ENCODE measurements around the gene ACKR3. TPM values are rescaled to one million over a fixed set of nuclear protein-coding genes. Genes with fewer than 3 reads are reported as not detected.

ACKR3 gene
- total RNA-seq, 4 donors from 2014 or later = 7.1 to 55.0 (median 15.2) TPM

DNA sequence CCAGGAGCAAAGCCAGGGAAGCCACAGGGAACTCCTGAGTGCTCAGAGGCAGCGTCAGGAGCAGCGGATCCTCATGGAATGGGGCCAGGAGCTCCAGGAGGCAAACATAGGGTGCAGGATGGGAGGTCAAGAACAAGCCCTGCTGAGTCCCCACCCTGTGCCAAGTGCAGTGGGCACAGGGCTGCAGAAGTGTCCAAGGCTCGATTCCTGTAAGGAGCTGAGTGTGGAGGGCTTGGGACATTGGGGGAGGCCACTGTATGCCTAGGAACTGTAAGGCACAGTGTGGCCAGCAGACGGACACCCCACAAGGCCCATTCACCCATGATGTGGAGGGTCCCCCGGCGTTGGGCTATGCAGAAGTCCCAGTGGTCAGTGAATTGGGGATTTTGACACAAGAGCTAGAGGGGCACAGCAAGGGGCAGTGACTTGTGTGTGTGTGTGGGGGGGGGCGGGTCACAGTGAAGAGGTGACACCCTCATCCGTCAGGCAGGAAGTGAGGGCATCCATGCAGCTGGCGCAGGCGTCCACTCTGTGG lies 55.6 kb downstream of the ACKR3 start:
- Histone ChIP-seq H3K9me3 (no peaks in the 10 kb centered on the region), H3K4me1 (no peaks in the 10 kb centered on the region), H3K4me3 (no peak overlapping the region), H3K27me3 (no peaks in the 10 kb centered on the region), H3K36me3 (no peaks in the 10 kb centered on the region), H3K27ac (no peak overlapping the region)
- TF ChIP-seq, protein P1, sequence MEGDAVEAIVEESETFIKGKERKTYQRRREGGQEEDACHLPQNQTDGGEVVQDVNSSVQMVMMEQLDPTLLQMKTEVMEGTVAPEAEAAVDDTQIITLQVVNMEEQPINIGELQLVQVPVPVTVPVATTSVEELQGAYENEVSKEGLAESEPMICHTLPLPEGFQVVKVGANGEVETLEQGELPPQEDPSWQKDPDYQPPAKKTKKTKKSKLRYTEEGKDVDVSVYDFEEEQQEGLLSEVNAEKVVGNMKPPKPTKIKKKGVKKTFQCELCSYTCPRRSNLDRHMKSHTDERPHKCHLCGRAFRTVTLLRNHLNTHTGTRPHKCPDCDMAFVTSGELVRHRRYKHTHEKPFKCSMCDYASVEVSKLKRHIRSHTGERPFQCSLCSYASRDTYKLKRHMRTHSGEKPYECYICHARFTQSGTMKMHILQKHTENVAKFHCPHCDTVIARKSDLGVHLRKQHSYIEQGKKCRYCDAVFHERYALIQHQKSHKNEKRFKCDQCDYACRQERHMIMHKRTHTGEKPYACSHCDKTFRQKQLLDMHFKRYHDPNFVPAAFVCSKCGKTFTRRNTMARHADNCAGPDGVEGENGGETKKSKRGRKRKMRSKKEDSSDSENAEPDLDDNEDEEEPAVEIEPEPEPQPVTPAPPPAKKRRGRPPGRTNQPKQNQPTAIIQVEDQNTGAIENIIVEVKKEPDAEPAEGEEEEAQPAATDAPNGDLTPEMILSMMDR (IDR thresholded peaks at IDR 0.05 in 4 of 5, conservative IDR thresholded peaks at IDR 0.05 in 1 of 5) = no peak
- TF ChIP-seq POLR2A (IDR thresholded peaks at IDR 0.05) = no peak
- in situ Hi-C loops (cut with MboI; ENCODE audit: low sequenced_read_pairs in 4 of 4) = no loop called here
- no peak for DNase-seq
- intact Hi-C loops (cut with DNase I; ENCODE audit: low total_unique reads) = no loop called here
- ATAC-seq = no peak

DNA sequence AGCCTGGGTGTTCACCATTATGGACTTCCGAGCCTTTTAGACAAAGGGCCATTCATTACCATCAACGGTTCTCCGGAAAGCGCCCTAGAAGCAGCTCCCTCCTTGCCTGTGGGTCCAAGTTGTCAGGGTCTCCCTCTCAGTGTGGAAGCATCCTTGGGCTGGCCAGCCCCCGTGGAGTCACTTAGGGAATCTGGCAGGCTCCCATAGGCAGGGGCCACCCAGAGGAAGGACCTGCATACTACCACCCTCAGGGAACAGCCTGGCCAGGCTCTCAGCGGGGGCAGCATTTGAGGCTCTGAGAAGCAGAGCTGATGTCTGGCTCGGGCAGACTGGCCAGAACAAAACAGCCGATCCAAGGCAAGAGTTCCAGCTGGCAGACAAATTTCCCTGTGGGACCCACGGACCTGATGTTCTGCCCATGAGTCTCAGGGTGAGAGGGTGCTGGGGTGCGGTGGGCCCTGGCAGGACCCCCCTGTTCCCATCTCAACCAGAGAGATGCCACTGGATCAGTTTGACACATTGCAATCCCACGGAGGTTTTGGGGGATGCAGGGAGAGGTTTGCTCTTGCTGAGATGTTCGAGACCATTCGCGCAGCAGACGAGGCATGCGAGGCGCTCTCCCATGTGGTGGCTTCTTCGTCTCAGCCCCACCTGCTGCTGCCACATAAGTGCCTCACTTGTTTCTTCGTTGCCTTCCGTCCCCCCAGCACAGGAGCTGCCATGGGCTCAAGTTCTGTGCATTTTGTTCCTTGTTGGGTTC lies 56.9 kb downstream of the ACKR3 start:
- ATAC-seq (no peak), DNase-seq (no peak)
- H3K27ac ChIP-seq = no peak overlapping the region
- H3K36me3 ChIP-seq = no peaks in the 10 kb centered on the region
- intact Hi-C loops (cut with DNase I; ENCODE audit: low total_unique reads) = no loop called here
- H3K4me3 ChIP-seq = no peak overlapping the region
- no peaks in the 10 kb centered on the region for H3K27me3 ChIP-seq
- in situ Hi-C loops (cut with MboI; ENCODE audit: low sequenced_read_pairs in 4 of 4) = no loop called here
- H3K9me3 ChIP-seq = no peaks in the 10 kb centered on the region
- H3K4me1 ChIP-seq = no peaks in the 10 kb centered on the region
- TF ChIP-seq, protein P1 (IDR thresholded peaks at IDR 0.05 in 4 of 5, conservative IDR thresholded peaks at IDR 0.05 in 1 of 5) = no peak
- no peak for TF ChIP-seq POLR2A (IDR thresholded peaks at IDR 0.05)

DNA sequence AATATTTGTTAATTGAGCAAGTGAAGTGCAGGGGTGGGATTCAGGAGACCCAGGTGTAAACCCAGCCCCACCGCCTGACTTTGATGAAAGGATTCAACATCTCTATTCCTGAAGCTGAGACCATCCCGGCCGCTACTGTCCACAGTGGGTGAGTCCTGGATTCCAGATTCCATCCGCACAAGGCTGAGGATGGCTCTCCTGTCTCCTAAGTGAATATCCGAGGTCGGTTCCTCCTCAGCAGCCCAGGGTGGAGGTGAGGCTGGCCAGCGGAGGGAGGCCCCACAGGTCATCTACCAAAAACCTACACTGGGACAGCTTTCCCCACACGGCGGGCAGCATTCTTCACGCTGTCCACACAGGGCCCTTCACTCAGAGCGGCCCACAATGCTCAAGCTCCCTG lies 57.6 kb downstream of the ACKR3 start:
- intact Hi-C loops (cut with DNase I; ENCODE audit: low total_unique reads) = no loop called here
- ATAC-seq (no peak), DNase-seq (no peak)
- Histone ChIP-seq H3K27ac (no peak overlapping the region), H3K4me1 (no peaks in the 10 kb centered on the region), H3K9me3 (no peaks in the 10 kb centered on the region), H3K4me3 (no peak overlapping the region), H3K36me3 (no peaks in the 10 kb centered on the region), H3K27me3 (no peaks in the 10 kb centered on the region)
- no peak for TF ChIP-seq POLR2A (IDR thresholded peaks at IDR 0.05)
- TF ChIP-seq, protein P1 (IDR thresholded peaks at IDR 0.05 in 4 of 5, conservative IDR thresholded peaks at IDR 0.05 in 1 of 5) = no peak
- in situ Hi-C loops (cut with MboI; ENCODE audit: low sequenced_read_pairs in 4 of 4) = no loop called here

DNA sequence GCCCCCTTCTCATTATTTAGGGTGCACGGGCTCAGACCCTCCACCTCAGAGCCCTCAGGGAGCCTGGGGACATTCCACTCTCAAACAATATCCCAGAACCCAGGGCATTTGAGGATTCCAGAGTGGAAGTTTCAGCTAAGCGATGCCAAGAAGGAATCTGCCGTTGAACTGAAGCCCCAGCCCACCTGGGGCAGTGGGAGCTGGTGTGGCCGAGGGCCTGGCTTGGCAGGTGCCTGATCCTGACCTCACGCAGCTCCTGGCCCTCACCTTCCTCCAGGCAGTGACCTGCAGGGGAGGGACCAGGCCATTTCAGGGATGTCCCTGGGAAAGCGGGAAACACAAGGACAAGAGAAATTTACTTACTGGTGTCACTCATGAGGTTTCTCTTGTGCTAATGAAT lies 58.2 kb downstream of the ACKR3 start:
- Histone ChIP-seq H3K9me3 (no peaks in the 10 kb centered on the region), H3K36me3 (no peaks in the 10 kb centered on the region), H3K27me3 (no peaks in the 10 kb centered on the region), H3K4me1 (no peaks in the 10 kb centered on the region), H3K4me3 (no peak overlapping the region), H3K27ac (no peak overlapping the region)
- in situ Hi-C loops (cut with MboI; ENCODE audit: low sequenced_read_pairs in 4 of 4) = no loop called here
- intact Hi-C loops (cut with DNase I; ENCODE audit: low total_unique reads) = no loop called here
- DNase-seq = no peak
- TF ChIP-seq POLR2A (IDR thresholded peaks at IDR 0.05) = no peak
- TF ChIP-seq, protein P1 (IDR thresholded peaks at IDR 0.05 in 4 of 5, conservative IDR thresholded peaks at IDR 0.05 in 1 of 5) = no peak
- no peak for ATAC-seq

All from gastrocnemius medialis (tissue), 4 donors.